Gastrocnemius medialis (tissue), 4 donors: Measurements from ENCODE around the gene ABI1. TPM values are rescaled to one million over a fixed set of nuclear protein-coding genes. Genes with fewer than 3 reads are reported as not detected.
"Not testable (repeated sequence)": the region's sequence is repeated elsewhere in the genome, so short reads cannot be mapped to it uniquely, and the experiment has no call there.

Experiments
- ATAC-seq, 2 donors: fragments of 150-250 bp; one replicate each; pipeline ENCODE4 v1.9.1; 2016
- DNase-seq, 2 donors: peaks; one replicate each; pipeline ENCODE4 v3.0.0-alpha.2; 2019
- H3K27ac ChIP-seq, 4 donors: fragments of 200-600 bp; sonication (generic); 1 replicate in 1 of 4; 2 replicates in 3 of 4; pipeline ENCODE4 v1.5.1; 2016 to 2018; ENCODE audit warnings: mild to moderate bottlenecking in 2 of 4, moderate library complexity in 1 of 4
- H3K27me3 ChIP-seq, 3 donors: fragments of 200-600 bp; sonication (generic) in 2 of 3; 1 replicate in 1 of 3; 2 replicates in 2 of 3; pipeline versions ENCODE4 v1.5.1 to v1.6.0; 2016 to 2019; ENCODE audit warnings: mild to moderate bottlenecking in 1 of 3, moderate library complexity in 1 of 3
- H3K36me3 ChIP-seq, 2 donors: fragments of 200-600 bp; sonication (generic) in 1 of 2; one replicate each; pipeline ENCODE4 v1.5.1; 2017 to 2018
- H3K4me1 ChIP-seq, 2 donors: fragments of 200-600 bp; sonication (generic) in 1 of 2; one replicate each; pipeline ENCODE4 v1.5.1; 2016 to 2017; ENCODE audit warnings: mild to moderate bottlenecking in 2 of 2
- H3K4me3 ChIP-seq, 4 donors: fragments of 200-600 bp; sonication (generic) in 3 of 4; 1 replicate in 1 of 4; 2 replicates in 3 of 4; pipeline ENCODE4 v1.5.1; 2016 to 2019; ENCODE audit warnings: mild to moderate bottlenecking in 2 of 4
- H3K9me3 ChIP-seq, 3 donors: fragments of 200-600 bp; sonication (generic) in 2 of 3; 1 replicate in 1 of 3; 2 replicates in 2 of 3; pipeline ENCODE4 v1.5.1; 2016 to 2019
- CTCF ChIP-seq, 5 experiments: fragments of 450-650 bp in 3 of 5; fragments of 200-600 bp in 2 of 5; sonication (generic) in 2 of 5; IDR thresholded peaks in 4 of 5; conservative IDR thresholded peaks in 1 of 5; 1 replicate in 4 of 5; 2 replicates in 1 of 5; pipeline ENCODE4 v1.5.1; 2016 to 2019; ENCODE audit warnings: antibody characterized with exemption in 5 of 5, mild to moderate bottlenecking in 3 of 5, moderate library complexity in 3 of 5
- POLR2A ChIP-seq, 2 donors: fragments of 450-650 bp; IDR thresholded peaks; one replicate each; pipeline ENCODE4 v1.6.1; 2017; ENCODE audit warnings: antibody characterized with exemption in 2 of 2, mild to moderate bottlenecking in 2 of 2, moderate library complexity in 2 of 2
- in situ Hi-C, 4 donors: fragments of 200-750 bp; cut with MboI; loops; one replicate each; pipeline versions ENCODE4 v1.15.0 to v1.8.0; 2017; ENCODE audit warnings: low sequenced_read_pairs in 4 of 4
- intact Hi-C: fragments of 100-400 bp; cut with DNase I; formaldehyde crosslinking; loops from one replicate; pipeline ENCODE4 v1.15.1; 2023; ENCODE audit warnings: low total_unique reads
- total RNA-seq, 4 donors: library from RNA; depleted of rRNA; stranded (reverse); fragments of >200 nt; gene quantifications; one replicate each; pipeline versions ENCODE4 v1.1.0 to v1.2.3, GENCODE V29; 2016

The ABI1 gene
- total RNA-seq, 4 donors from 2014 or later: 20.9 to 32.6 (median 28.3) TPM

DNA sequence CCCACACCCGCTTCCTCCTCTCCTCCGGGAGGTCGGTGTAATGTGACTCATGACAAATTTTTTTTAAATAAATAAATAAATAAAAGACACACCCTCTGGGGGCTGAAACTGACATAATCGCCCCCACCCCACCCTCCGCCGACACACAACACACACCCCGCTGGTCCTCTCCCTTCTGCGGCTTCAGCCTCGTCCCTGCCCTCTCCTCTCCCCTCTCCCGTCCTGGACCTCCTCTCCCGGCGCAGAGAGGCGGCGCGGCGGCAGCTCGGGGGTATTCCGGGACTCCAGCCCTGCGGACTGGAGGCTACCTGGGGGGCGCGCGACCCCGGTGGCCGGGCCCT lies 686 bp downstream of the ABI1 start:
- peak; percentile 36 to 56 for DNase-seq
- no peaks in the 10 kb centered on the region for H3K9me3 ChIP-seq
- peak overlapping the region; percentile 91 to 99 (median 96) for H3K4me3 ChIP-seq
- intact Hi-C loops (loop anchor here (2.0 to 5.0 kb wide), 4 partner anchors 163 to 645 kb away; partner anchors contain the start of genes ACBD5, PDSS1, RAB18 and YME1L1), in situ Hi-C loops (loop anchor here in 2 of 4 donors (10.0 to 25.0 kb wide), 3 partner anchors 148 to 377 kb away; partner anchors contain the start of genes ACBD5 (in 1 of the 2), MASTL (in 1 of the 2) and YME1L1 (in 1 of the 2))
- no peaks in the 10 kb centered on the region for H3K36me3 ChIP-seq
- H3K27ac ChIP-seq: peak overlapping the region; percentile 92 to 99 (median 98)
- H3K27me3 ChIP-seq: no peaks in the 10 kb centered on the region
- TF ChIP-seq POLR2A (IDR thresholded peaks at IDR 0.05): no peak
- TF ChIP-seq CTCF (IDR thresholded peaks at IDR 0.05 in 4 of 5, conservative IDR thresholded peaks at IDR 0.05 in 1 of 5): no peak
- peaks cover 33 to 39% of the 10 kb centered on the region in 2 donors for H3K4me1 ChIP-seq
- peak; percentile 36 to 38 for ATAC-seq

DNA sequence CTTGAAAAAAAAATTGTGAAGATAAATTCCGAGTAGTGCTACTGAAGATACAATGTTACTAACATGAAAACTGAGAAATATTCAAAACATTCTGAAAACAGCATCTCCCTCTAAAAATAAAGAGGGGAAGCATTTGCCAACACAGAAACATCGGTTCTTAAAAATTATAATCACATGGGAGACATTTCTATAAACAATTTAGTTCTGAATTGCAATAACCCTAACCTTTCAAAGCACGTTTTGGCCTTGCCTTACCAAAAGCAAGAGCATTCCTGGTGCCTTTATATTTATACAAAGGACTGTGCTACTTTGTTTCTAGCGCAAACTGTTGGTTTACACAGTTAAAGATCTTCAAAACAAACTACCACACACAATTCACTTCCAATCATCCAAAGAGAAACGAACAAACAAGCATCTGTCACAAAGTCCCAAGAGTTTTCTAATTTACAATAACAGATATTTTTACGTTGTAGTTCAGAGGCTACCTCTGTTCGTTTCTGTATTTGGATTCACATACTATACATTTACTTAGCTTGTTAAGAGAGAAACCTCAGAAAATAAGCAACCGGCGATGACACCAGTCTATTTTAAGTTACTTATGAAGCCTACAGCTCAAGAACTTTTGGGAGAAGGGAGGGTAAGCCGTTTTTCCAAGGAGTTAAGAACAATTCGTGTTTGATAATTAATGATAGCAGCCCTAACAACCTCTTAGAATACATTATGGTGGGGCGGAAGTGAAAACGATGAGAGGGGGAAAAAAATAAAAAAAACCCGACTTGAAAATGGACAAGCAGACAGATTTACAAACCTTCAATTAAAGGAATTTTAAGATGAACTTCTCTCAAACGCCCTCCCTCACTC lies 1.3 kb downstream of the ABI1 start:
- intact Hi-C loops: loop anchor here (2.0 to 10.0 kb wide), 5 partner anchors 162 to 1815 kb away; partner anchors contain the start of genes ACBD5, BAMBI, PDSS1 and RAB18
- H3K4me1 ChIP-seq: peaks cover 39 to 43% of the 10 kb centered on the region in 2 donors
- TF ChIP-seq POLR2A (IDR thresholded peaks at IDR 0.05) (peak in 1 of 2 donors; percentile 5), CTCF (IDR thresholded peaks at IDR 0.05 in 4 of 5, conservative IDR thresholded peaks at IDR 0.05 in 1 of 5) (no peak)

GRCh38 chr10:26858707-26859034 lies 2.1 kb downstream of the ABI1 start:
- H3K27me3 ChIP-seq: no peaks in the 10 kb centered on the region
- H3K36me3 ChIP-seq: no peaks in the 10 kb centered on the region
- ATAC-seq: no peak
- no peak for DNase-seq
- in situ Hi-C loops: loop anchor here in 2 of 4 donors (25.0 kb wide), 2 partner anchors 146 to 379 kb away; partner anchors contain the start of gene ACBD5 (in 1 of the 2)
- peak overlapping the region; percentile 92 to 99 (median 98) for H3K27ac ChIP-seq
- peak overlapping the region in 3 of 4 donors; percentile 91 to 99 (median 98) for H3K4me3 ChIP-seq
- peaks cover 43% of the 10 kb centered on the region in 2 donors for H3K4me1 ChIP-seq
- intact Hi-C loops: loop anchor here (10.0 kb wide), 1 partner anchor 1816 kb away; the partner anchor contains the start of gene BAMBI
- TF ChIP-seq POLR2A (IDR thresholded peaks at IDR 0.05): no peak
- TF ChIP-seq CTCF (IDR thresholded peaks at IDR 0.05 in 4 of 5, conservative IDR thresholded peaks at IDR 0.05 in 1 of 5): no peak
- H3K9me3 ChIP-seq: no peaks in the 10 kb centered on the region

More for the DNA sequence above, 1.3 kb downstream of the ABI1 start:
- peak overlapping the region; percentile 91 to 99 (median 96) for H3K4me3 ChIP-seq
- in situ Hi-C loops: loop anchor here in 2 of 4 donors (10.0 to 25.0 kb wide), 3 partner anchors 147 to 378 kb away; partner anchors contain the start of genes ACBD5 (in 1 of the 2), MASTL (in 1 of the 2) and YME1L1 (in 1 of the 2)
- H3K27ac ChIP-seq: peak overlapping the region; percentile 92 to 99 (median 98)
- H3K27me3 ChIP-seq: no peaks in the 10 kb centered on the region
- DNase-seq: no peak
- H3K36me3 ChIP-seq: no peaks in the 10 kb centered on the region
- no peaks in the 10 kb centered on the region for H3K9me3 ChIP-seq
- no peak for ATAC-seq

GRCh38 chr10:26857991-26858706 lies 2.6 kb downstream of the ABI1 start:
- H3K4me1 ChIP-seq: peaks cover 43% of the 10 kb centered on the region in 2 donors
- peak overlapping the region; percentile 92 to 99 (median 98) for H3K27ac ChIP-seq
- in situ Hi-C loops (loop anchor here in 2 of 4 donors (25.0 kb wide), 2 partner anchors 146 to 379 kb away; partner anchors contain the start of gene ACBD5 (in 1 of the 2)), intact Hi-C loops (loop anchor here (10.0 kb wide), 1 partner anchor 1817 kb away; the partner anchor contains the start of gene BAMBI)
- no peaks in the 10 kb centered on the region for H3K9me3 ChIP-seq
- peak overlapping the region in 2 of 4 donors; percentile 91 to 99 for H3K4me3 ChIP-seq
- H3K36me3 ChIP-seq: no peaks in the 10 kb centered on the region
- DNase-seq: no peak
- no peak for TF ChIP-seq POLR2A (IDR thresholded peaks at IDR 0.05)
- no peak for TF ChIP-seq CTCF (IDR thresholded peaks at IDR 0.05 in 4 of 5, conservative IDR thresholded peaks at IDR 0.05 in 1 of 5)
- no peak for ATAC-seq
- no peaks in the 10 kb centered on the region for H3K27me3 ChIP-seq

DNA sequence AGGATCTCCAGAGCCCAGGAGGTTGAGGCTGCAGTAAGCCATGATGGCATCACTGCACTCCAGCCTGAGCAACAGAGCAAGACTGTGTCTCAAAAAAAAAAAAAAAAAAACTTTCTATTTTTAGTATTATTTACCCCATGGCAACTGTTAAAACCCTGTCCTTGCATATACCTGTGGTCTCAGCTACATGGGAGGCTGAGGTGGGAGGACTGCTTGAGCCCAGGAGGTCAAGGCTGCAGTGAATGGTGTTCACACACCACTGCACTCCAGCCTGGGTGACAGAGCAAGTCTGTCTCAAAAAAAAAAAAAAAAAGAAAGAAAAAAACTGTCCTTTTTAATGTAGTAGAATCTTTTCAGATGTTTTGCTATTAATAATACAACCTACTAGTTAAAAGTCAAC lies 3.2 kb downstream of the ABI1 start:
- DNase-seq, H3K9me3 ChIP-seq, ATAC-seq, H3K4me3 ChIP-seq, H3K27me3 ChIP-seq, H3K36me3 ChIP-seq: not testable (repeated sequence)
- in situ Hi-C loops (loop anchor here in 2 of 4 donors (25.0 kb wide), 2 partner anchors 145 to 380 kb away; partner anchors contain the start of gene ACBD5 (in 1 of the 2)), intact Hi-C loops (loop anchor here (10.0 kb wide), 1 partner anchor 1817 kb away; the partner anchor contains the start of gene BAMBI)
- Histone ChIP-seq H3K4me1 (peaks cover 43% of the 10 kb centered on the region in 2 donors), H3K27ac (peak overlapping the region in 3 of 4 donors; percentile 92 to 99 (median 99))
